ENCODE results near the gene COL5A1.
A peak's percentile ranks its signal among the peaks of the same experiment; 100 is the strongest.
"Not testable (repeated sequence)": the region's sequence is repeated elsewhere in the genome, so short reads cannot be mapped to it uniquely, and the experiment has no call there.

The COL5A1 gene

GRCh38 chr9:134679616-134680392 lies 38.2 kb downstream of the COL5A1 start:
- no peak for DNase-seq

GRCh38 chr9:134680393-134681060 lies 38.9 kb downstream of the COL5A1 start:
- no peak for DNase-seq

GRCh38 chr9:134681061-134681661 lies 39.6 kb downstream of the COL5A1 start:
- peak; percentile 46 for DNase-seq

GRCh38 chr9:134682026-134682425 lies 40.4 kb downstream of the COL5A1 start:
- DNase-seq = no peak

- DNase-seq = no peak
Measured at GRCh38 chr9:134682651-134683364, 41.2 kb downstream of the COL5A1 start.

- DNase-seq = no peak
Measured at GRCh38 chr9:134683714-134684374, 42.2 kb downstream of the COL5A1 start.

GRCh38 chr9:134684375-134684723 lies 42.7 kb downstream of the COL5A1 start:
- DNase-seq = no peak

GRCh38 chr9:134684941-134685340 lies 43.3 kb downstream of the COL5A1 start:
- not testable (repeated sequence) for DNase-seq

- no peak for DNase-seq
Measured at GRCh38 chr9:134685784-134686183, 44.2 kb downstream of the COL5A1 start.

GRCh38 chr9:134686896-134687295 lies 45.3 kb downstream of the COL5A1 start:
- no peak for DNase-seq

GRCh38 chr9:134687556-134687955 lies 46.0 kb downstream of the COL5A1 start:
- no peak for DNase-seq

- DNase-seq = no peak
Measured at GRCh38 chr9:134688231-134688630, 46.6 kb downstream of the COL5A1 start.

GRCh38 chr9:134688661-134689320 lies 47.2 kb downstream of the COL5A1 start:
- DNase-seq = no peak

GRCh38 chr9:134689321-134690181 lies 47.9 kb downstream of the COL5A1 start:
- DNase-seq = peak; percentile 81

GRCh38 chr9:134690301-134690751 lies 48.7 kb downstream of the COL5A1 start:
- DNase-seq = no peak

GRCh38 chr9:134690946-134691694 lies 49.5 kb downstream of the COL5A1 start:
- DNase-seq = no peak

GRCh38 chr9:134691695-134692572 lies 50.3 kb downstream of the COL5A1 start:
- no peak for DNase-seq

- no peak for DNase-seq
Measured at GRCh38 chr9:134692573-134692860, 50.9 kb downstream of the COL5A1 start.

- no peak for DNase-seq
Measured at GRCh38 chr9:134693011-134693410, 51.4 kb downstream of the COL5A1 start.

All from eye (tissue), 1 donor.